NOMO-1 (cell line): ENCODE measurements around the gene PNMA8A.
"Not testable (repeated sequence)": the region's sequence is repeated elsewhere in the genome, so short reads cannot be mapped to it uniquely, and the experiment has no call there.

ENCODE experiments used
- DNase-seq, 2 experiments: peaks; one replicate each; lab custom pipeline; 2025; ENCODE audit not compliant: unreplicated experiment in 2 of 2; lab: John Stamatoyannopoulos, UW

The PNMA8A gene

GRCh38 chr19:46471116-46471733 is at the start of gene PNMA8A:
PNMA8A (minus strand) TSS chr19:46471563; CDS start chr19:46471035, 528 bp downstream.
- no peak for DNase-seq

GRCh38 chr19:46520616-46521015 is 49.3 kb upstream of the PNMA8A start:
- DNase-seq = no peak

- no peak for DNase-seq
These were observed 46.1 kb upstream of the PNMA8A start for GRCh38 chr19:46517471-46517870.

DNA sequence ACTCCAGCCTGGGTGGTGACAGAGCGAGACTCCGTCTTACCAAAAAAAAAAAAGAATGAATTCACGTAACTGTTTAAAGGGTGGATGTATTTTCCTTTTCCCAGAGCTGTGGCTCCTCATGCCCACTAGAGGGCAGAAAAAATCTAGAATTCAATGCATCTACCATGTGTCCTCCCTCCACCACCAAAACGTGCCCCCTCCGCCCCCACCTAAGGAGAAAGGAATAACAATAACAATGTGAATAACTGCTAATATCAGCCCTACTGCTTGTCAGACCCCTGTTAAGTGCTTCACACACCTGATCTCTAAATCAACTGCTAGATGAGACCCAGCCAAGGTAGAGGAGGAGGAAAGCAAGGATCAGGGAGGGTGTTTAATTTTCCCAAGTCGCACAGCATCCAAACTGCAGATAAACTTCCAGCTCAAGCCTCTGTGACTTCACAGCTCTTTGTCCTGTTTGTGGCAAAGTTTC is 44.6 kb upstream of the PNMA8A start:
- peak; percentile 18 to 33 for DNase-seq

- no peak for DNase-seq
These were observed 43.9 kb upstream of the PNMA8A start for GRCh38 chr19:46515290-46515609.

DNA sequence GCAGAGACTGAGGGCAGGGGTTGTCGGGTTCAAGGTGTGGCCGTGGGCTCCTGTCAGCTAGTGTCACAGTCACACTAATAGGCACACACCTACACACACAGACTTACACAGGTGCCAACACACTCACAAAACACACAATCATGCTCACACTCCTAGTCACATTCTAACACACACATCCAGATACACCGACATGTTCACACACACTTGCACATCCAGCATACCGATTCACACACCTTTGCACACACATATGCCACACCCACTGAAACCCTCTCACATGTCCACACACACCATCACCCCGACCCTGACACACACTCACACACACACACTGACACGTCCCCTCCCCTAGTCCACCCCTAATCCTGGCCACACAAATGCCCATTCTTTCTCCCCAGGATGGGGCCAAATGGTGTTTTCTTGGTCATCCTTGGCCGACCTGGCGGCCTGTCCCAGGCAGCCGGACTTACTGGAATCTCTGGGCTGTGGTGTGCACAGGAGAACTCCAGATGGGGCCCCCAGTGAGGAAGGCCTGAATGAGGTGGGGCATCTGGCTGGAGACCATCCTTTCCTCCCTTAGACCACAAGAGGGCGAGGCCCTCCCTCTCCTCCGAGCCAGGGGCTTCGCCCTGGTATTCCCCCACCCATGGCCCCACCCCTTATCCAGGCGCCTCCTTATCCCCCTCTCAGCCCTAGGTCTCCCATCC is 43.4 kb upstream of the PNMA8A start:
- DNase-seq = no peak

GRCh38 chr19:46513461-46514236 is 42.3 kb upstream of the PNMA8A start:
- peak; percentile 50 for DNase-seq

- no peak for DNase-seq
These were observed 39.9 kb upstream of the PNMA8A start for GRCh38 chr19:46511237-46511636.

DNA sequence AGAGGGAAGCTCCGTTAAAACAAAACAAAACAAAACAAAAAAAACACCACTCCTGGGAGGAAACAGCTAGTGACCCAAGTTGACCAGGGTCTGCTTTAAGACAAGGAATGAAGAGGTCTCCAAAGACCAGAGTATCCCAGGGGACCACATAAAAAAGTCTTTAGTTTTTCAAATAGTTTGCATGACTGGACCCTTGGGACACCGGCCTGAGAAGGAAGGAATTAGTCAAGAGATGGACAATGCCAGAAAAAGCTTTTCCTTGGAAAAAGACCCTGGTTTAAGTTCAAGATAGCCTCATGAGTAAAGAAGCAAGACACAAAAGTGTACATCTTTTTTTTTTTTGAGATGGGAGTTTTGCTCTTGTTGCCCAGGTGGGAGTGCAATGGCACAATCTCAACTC is 36.8 kb upstream of the PNMA8A start:
- no peak for DNase-seq

- DNase-seq = no peak
These were observed 32.6 kb upstream of the PNMA8A start for GRCh38 chr19:46503848-46504453.

- no peak for DNase-seq
These were observed 31.5 kb upstream of the PNMA8A start for GRCh38 chr19:46502891-46503290.

DNA sequence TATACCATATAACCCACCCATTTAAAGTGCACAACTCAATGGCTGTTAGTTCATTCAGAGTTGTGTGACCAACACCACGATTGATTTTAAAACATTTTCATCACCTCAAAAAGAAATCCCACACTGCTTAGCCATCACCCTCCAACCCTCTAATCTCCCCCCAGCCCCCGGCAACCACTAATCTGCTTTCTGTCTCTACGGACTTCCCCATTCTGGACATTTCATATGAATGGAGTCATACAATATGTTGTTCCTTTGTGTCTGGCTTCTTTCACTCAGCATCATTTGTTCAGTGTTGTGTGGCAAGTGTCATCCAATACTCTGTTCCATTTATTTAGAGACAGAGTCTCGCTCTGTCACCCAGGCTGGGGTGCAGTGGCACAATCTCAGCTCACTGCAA is 28.3 kb upstream of the PNMA8A start:
- peak; percentile 18 to 24 for DNase-seq

- DNase-seq = no peak
These were observed 26.4 kb upstream of the PNMA8A start for GRCh38 chr19:46497773-46498172.

GRCh38 chr19:46496886-46497285 is 25.5 kb upstream of the PNMA8A start:
- not testable (repeated sequence) for DNase-seq

DNA sequence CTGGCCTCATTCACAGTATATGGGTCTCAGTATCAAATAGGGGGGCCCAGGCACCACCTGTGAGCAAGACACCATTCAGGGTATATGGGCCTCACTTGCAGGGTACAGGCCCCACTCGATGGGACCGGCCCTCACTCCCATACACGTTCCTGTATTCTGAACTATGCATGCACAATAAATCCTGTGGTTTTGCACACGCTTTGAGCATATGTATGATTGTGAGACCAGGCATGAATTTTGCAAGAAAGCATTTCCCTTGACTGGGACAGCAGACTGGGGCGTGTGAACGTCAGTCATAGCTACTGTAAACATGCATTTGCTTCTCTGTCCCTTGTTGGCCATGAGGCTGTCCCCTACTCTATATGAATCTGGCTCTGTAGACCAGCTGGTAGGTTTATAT is 24.9 kb upstream of the PNMA8A start:
- no peak for DNase-seq

DNA sequence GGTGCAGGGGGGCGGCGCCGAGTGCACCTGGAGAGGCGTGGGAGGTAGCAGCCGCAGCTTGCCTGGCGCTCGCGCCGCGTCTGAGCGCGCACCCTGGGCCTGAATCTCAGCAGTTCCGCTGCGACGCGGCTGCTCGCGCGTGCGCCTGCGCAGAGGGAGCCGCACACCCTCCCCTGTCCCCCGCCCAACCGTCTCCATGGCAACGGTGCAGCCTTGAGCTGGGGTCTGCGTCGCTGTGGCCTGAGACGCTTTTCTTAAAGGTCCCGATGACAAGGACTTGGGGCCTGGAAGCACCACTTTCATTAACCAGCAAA is 24.4 kb upstream of the PNMA8A start, which contains the start of gene PNMA8B:
TSS of gene PNMA8B (minus strand) at position 82 of the 314 bp plus-strand sequence. CDS start 402 bp downstream, outside the sequence.
- DNase-seq = no peak

DNA sequence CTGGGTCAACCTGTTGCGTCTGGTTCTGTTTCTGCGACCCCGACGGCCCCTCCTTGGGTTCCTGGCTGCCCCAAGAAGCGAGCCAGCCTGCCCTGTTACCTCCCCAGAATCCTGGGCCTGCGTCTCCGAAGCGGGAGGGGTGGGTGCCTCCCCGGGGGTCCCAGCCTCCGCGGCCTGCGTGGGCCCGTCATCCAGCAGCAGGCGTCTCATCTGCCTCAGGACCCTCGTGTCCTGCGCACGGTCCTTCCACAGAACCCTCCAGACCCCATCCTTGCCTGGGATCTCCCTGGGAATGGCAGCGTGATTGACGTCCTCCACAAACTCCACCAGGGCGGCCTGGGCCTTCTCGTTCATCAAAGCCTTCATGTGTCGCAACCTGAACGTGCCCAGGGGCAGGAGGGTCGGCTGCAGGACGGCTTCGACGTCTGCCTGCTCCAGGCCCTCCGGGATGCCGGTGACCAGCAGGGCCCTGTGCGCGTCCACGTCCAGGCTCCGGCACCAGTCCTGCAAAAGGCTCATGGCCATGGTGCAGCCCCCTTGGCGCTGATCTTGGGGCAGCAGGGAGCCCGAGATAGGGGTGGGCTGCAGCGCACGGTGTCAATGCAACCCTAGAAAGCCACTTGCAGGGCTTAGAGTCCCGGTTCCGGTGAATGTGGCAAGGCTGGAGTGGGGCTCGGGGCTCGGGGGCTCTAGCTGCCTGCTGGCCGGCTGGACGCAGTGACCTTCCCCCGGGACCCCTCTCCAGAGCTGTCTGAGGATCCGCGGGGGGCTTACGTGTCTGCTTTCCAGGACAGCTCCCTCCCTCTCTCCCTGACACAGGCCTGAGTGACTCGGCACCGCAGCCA is 23.8 kb upstream of the PNMA8A start:
- DNase-seq = no peak

- DNase-seq = no peak
These were observed 23.0 kb upstream of the PNMA8A start for GRCh38 chr19:46494146-46494940.

GRCh38 chr19:46493236-46494145 is 22.1 kb upstream of the PNMA8A start:
- peak in 1 of 2 experiments; percentile 8 for DNase-seq
